ENCODE results near the gene SLU7. TPM values are rescaled to one million over a fixed set of nuclear protein-coding genes. Genes with fewer than 3 reads are reported as not detected.

SLU7 gene
- polyA plus RNA-seq, 10 donors: 34.6 to 45.0 (median 40.0) TPM

DNA sequence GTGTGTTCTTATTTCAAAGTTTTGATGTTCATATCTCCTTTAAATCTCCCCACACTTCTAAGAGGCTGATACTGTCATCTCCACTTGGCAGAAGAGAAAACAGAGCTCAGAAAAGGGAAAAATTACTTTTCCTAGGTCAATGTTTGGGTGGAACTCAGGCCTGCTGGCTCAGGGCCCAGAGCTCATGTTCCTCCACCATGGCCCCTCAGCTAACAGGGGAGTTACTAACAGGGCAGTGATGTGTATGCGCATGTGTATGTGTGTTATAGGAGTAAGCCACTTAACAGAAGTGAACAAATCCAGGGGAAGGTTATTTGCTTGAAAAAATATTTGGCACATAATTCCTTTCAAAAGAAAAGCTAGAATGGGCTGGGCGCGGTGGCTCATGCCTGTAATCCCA is 51.0 kb downstream of the SLU7 start:
- DNase-seq: peak in 1 of 3 donors; percentile 67

DNA sequence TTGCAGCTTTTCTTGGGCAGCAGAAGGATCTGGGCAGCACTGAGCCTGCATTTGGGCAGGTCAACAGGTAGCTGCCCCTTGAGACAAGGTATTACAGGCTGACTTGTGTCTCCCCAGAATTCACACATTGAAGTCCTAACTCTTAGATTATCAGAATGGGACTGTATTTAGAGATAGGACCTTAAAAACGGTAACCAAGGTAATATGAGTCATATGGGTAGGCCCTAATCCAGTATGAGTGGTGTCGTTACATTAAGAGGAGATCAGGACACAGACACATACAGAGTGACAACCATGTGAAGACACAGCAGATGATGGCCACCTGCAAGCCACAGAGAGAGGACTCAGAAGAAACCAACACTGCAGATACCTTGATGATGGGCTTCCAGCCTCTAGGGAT is 51.6 kb downstream of the SLU7 start:
- no peak for DNase-seq

DNA sequence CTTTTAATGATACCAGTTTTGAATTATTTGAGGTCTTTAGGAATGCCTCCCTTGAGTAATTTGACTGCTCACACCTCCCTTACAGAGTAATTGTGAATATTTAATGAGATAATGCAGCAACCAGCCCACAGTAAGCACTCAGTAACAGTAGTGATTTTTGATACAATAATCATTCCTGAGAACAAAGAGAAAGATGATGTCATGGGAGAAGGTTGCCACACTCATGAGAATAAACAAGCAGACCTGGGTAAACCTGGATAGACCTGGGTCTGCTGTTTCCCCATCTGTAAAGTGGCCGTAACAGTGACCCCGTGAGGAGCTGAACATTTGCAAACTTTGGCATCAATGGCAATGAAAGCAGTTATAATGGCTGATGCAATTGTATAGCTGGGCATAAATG is 52.7 kb downstream of the SLU7 start:
- DNase-seq: no peak

DNA sequence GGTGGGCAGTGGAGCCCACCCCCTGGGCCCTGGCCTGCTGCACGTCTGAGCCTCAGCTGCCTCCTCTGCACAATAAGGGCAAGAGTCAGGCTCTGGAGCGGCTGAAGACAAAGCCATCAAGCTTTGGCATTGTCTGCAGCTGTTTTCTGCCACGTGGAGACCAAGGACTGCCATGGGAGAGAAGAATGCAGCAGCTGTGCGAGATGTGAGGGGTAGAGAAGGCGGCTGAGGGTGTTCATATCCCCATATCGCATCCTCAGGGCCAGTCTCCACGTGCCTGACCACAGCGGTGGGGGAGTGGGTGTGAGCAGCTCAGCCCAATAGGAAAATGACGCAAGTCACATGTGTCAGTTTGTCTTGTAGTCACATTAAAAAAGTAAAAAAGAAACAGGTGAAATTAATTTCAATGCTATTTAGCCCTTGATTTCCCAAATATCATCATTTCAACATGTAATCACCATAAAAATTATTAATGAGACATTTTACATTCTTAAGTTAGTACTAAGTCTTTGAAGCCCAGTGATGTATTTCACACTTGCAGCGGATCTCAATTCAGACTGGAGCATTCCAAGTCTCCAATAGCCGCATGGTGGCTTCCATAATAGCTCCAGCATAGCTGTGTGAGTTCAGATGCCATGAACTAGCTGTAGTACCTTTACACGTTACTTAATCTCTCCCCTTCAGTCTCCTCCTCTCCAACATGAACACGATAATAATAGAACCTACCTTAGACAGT is 55.1 kb downstream of the SLU7 start:
- DNase-seq: peak; percentile 54 to 83 (median 56)

DNA sequence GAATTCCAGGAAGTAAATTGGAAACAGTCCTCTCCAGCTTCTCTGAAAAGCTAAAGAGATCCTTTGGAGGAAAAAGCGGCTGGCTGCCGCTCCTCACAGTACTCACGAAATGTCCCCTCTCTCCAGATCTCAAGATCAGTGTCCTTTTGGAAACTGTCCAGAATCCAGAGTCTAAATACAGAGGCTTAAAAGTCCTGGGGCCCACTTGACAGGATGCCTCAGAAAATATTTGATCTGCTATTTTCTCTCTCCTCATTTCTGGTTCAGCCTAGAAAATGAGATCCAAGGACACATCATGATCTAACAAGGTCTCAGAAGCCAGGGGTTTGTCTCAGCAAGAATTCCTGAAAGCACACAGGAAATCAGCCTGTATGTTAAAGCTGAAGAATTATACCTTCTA is 55.7 kb downstream of the SLU7 start:
- peak; percentile 86 to 93 (median 87) for DNase-seq

DNA sequence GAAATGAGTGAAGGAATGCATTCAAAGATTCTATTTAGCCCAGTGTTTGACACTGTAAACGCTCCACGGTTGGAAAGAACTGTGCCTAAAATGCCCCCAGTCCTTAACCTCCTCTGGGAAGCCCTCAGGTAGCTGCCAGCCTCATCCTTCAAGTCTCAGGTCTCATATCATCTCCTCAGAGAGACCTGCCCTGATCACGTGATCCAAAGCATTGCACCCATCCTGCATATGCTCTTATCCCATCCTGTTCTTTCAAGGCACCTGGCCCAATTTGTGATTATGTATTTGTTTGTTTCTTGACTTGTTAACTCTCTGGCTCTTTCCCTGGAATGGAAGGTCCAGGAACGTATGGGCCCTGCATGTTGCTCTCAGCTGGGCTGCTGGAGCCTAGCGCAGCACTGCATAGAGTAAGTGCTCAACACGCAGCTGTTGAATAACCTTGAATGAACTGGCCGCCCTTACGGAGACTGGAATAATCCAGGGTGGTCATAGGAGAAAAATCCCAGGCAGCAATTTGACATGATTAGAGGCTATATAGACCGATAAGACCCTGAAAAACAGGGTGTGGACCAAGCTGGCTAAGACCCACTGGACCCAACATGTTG is 57.2 kb downstream of the SLU7 start:
- DNase-seq: peak in 2 of 3 donors; percentile 51 to 54

DNA sequence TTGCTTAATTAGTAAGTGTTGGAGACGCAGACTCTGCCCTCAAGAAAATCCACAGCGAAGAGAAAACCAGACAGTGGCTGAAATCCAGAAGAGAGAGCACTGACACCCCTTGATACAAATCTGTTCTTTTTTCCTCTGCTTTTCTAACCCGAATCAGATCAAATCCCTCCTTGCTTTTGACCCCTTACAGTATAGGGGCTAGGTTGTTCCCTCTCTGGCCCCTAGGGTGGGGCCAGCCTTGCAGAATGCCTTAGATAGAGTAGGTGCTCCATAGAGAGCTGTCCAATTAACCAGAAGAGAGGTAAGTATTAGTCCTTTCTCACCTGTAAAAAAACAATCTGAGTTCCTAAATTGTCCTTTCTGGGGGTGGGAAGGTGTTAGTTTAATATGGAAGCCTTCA is 58.6 kb downstream of the SLU7 start:
- DNase-seq: no peak

DNA sequence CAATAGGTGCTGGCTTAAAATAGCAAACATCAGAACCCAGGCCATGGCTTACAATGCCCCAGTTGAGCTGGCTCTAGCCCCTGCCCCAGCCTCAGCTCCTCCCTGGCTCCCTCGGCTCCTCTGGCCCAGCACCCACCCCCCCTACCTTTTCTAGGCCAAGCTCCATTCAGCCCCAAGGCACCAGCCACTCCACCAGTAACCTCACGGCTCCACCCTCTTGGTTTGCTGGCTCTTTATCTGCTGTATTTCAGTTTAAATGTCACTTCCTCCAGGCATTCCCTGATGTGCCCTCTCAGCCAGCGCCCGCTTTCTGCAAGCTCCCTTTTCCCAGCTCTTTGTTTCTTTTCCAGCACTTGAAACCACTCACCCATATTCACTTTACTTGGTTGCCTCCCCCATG is 59.1 kb downstream of the SLU7 start:
- DNase-seq: no peak

DNA sequence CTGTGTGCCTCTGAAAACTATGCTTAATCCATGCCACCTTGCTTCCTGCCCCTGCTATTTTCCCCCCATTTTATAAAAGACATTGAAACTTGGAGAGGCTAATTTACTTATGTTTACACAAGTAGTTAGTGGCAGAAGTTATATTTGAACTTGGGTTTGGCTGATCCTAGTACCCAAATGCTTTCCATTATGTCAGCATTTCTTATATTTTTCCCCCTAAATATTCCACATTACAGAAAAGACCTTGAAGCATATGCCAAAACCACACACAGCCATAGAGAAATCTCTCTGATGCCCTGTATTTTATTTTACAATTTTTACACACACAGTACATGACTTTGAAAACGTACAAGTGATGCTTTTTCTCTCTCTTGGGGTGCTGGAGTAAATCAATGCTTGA is 59.6 kb downstream of the SLU7 start:
- DNase-seq: peak in 1 of 3 donors; percentile 49

DNA sequence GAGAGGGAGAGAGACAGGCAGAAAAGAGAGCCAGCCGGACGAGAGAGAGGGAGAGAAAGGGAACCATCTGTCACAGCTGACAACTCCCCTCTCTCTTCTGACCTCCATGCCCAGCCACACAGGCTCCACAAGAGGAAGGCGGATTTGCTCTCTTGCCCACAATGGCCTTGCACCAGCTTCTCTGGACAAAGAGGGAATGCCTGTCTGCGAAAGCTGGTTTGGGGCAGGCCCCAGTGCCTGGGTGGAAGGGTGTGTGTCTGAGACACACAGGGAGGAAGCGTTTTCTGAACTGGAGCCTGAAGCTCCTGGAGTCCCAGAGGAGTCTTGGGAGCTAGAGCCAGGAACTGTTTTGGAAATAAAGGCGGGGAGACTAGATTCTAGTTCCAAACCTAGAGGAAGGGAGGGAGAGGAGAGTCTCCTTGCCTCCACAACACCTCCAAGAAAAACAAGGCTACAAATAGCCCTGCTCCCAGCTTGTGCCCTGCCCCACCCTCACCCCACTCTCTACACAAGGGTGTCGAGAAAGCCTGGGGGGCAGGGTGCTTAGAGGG is 60.9 kb downstream of the SLU7 start:
- peak; percentile 87 to 97 (median 91) for DNase-seq

DNA sequence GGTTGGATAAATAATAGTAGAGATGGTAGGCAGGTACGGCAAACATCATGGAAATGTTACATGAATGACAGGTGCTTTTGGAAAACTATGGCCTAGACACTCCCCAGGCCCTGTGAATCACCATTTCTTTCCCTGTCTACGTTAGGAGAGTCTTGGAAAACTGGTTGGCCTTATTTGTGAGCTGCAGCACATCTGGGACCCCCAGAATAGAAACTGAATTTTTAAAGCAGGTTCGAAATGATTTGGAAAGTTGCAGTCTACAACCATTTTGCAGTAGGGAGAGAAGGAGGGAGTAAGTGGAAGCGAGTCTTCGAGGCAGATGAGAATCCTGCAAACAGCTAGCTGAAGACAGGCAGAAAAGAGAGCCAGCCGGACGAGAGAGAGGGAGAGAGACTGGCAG is 61.5 kb downstream of the SLU7 start:
- DNase-seq: peak in 1 of 3 donors; percentile 77

DNA sequence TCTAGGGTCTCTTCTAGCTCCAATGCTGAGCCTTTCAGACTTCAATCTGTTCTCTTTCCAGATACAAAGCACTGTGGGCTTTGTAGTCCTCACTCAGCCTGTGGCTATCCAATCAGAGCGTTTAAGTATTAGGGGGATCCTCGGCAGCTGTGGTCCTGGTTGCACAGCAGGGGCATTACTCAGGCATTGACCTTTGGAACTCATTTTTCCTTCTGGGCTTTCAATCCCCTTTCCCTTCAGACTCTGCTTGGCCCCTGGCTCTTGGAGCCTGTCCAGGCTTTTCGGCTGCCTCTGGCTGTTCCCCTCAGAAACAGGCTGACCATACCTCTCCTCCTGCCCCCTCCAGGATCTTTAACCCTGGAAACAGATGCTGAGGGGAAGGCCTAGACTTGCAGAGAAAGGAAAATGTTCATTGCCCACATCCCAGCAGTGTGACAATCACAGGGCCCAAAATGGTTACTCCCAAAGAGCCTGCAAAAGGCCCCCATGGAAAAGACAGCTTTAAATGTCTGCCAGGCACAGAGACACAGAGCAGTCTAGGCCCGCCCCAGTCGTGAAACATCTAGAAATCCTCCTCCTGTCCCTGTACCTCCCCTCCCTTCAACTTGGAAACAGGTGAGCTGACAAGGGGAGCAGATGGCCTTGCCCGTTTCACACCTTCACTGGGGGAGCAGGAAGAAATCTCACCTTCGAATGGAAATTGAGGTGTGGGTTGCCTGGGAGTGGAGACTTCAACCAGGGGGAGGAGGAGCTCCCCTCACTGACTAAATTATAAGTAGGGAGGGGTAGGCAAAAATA is 62.1 kb downstream of the SLU7 start:
- peak in 1 of 3 donors; percentile 56 for DNase-seq

DNA sequence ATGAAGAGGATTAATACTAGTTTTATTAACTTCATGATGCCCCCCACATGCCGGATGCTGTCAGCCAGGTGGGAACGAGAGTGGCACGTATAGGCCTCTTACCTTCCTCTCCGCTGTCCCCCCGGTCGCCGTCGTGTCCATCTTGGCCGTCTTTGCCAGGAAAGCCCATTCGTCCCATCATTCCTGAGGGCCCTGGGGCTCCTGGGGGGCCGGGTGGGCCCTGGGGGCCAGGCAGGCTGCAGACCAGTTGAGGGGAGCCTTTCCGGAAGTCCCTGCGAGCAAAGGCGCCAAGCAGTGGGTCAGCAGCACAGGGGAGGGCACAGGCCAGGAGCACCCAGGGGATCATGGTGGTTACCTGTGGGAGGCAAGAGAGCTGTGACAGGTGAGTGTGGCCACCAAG is 64.2 kb downstream of the SLU7 start:
- DNase-seq: no peak

DNA sequence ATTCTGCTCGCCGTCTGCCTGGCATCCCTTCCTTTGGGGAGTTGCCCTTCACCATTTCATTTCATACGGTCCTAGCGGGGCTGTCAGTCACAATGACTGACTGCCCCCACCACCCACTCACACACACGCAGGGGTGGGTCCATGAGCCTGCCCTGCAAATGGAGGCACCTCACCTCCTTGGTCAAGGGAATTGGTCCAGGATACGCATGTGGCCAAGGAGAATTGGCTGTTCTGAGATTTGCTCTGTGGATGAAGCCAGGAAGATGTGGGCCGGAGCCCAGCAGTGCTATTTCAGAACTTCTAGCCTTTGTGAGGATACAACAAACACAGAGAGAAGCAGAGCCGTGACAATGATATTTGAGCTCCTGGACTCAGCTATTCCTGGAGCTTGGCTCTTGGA is 65.5 kb downstream of the SLU7 start:
- peak in 2 of 3 donors; percentile 57 to 72 for DNase-seq

DNA sequence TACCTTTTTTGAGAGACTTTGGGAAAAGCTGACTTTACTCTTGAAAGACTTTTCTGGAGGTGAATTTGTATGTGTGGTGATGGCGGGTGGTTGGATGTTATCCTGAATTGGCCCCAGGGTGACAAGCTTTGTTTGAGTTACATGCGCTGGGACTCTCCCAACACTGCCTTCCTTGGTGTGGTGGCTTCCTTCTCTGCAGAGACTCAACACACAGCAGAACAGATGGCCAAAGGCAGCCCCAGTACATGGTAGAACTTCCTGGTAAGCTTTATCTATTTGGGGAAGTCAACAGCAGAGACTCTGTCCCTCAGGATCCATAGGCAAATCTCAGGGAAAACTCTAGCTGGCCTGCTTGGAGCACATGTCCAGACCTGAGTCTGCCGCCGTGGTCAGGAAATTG is 66.6 kb downstream of the SLU7 start:
- DNase-seq: no peak

Other genes starting within 250 kb of the SLU7 start
- under 1 TPM in 4 of 10 donors, not detected in 6; 0.23 to 0.37 (median 0.27) TPM for gene FABP6, start 189.6 kb downstream of the SLU7 start, polyA plus RNA-seq (ENCODE audit: insufficient read length in 10 of 10)
- gene CCNJL, start 106.5 kb downstream of the SLU7 start, polyA plus RNA-seq (ENCODE audit: insufficient read length in 10 of 10): 1 to 10 TPM; 3.9 to 7.4 (median 5.4) TPM
- gene C1QTNF2, start 48.5 kb downstream of the SLU7 start, polyA plus RNA-seq (ENCODE audit: insufficient read length in 10 of 10): 10 to 100 TPM; 17.6 to 44.1 (median 21.9) TPM
- 10 to 100 TPM in 6 of 10 donors, 1 to 10 TPM in 4; 8.0 to 17.7 (median 10.9) TPM for gene FAM200C, start 19.0 kb downstream of the SLU7 start, polyA plus RNA-seq (ENCODE audit: insufficient read length in 10 of 10)
- 10 to 100 TPM; 19.6 to 52.6 (median 34.0) TPM for gene PTTG1, start 2.8 kb upstream of the SLU7 start, polyA plus RNA-seq (ENCODE audit: insufficient read length in 10 of 10)